ENCODE results near the gene L3MBTL3.
"Not testable (repeated sequence)": the region's sequence is repeated elsewhere in the genome, so short reads cannot be mapped to it uniquely, and the experiment has no call there.

The L3MBTL3 gene

GRCh38 chr6:130099119-130099518 lies 80.7 kb downstream of the L3MBTL3 start:
- H3K4me3 ChIP-seq (ENCODE audit: low read depth, low read length): no peak overlapping the region
- no peak for DNase-seq (ENCODE audit: low read depth)
- no peak for TF ChIP-seq CTCF (conservative IDR thresholded peaks at IDR 0.05; ENCODE audit: low read depth, low read length)

GRCh38 chr6:130105996-130106704 lies 87.8 kb downstream of the L3MBTL3 start:
- no peak for TF ChIP-seq CTCF (conservative IDR thresholded peaks at IDR 0.05; ENCODE audit: low read depth, low read length)
- no peak overlapping the region for H3K4me3 ChIP-seq (ENCODE audit: low read depth, low read length)
- no peak for DNase-seq (ENCODE audit: low read depth)

GRCh38 chr6:130107710-130108109 lies 89.3 kb downstream of the L3MBTL3 start:
- TF ChIP-seq CTCF (conservative IDR thresholded peaks at IDR 0.05; ENCODE audit: low read depth, low read length): no peak
- DNase-seq (ENCODE audit: low read depth): peak; percentile 14
- H3K4me3 ChIP-seq (ENCODE audit: low read depth, low read length): no peak overlapping the region

GRCh38 chr6:130111031-130111430 lies 92.7 kb downstream of the L3MBTL3 start:
- no peak for DNase-seq (ENCODE audit: low read depth)
- H3K4me3 ChIP-seq (ENCODE audit: low read depth, low read length): no peak overlapping the region
- TF ChIP-seq CTCF (conservative IDR thresholded peaks at IDR 0.05; ENCODE audit: low read depth, low read length): no peak

- no peak for DNase-seq (ENCODE audit: low read depth)
- H3K4me3 ChIP-seq (ENCODE audit: low read depth, low read length): no peak overlapping the region
- no peak for TF ChIP-seq CTCF (conservative IDR thresholded peaks at IDR 0.05; ENCODE audit: low read depth, low read length)
Observed at GRCh38 chr6:130113201-130113710, 94.9 kb downstream of the L3MBTL3 start.

GRCh38 chr6:130115036-130115435 lies 96.7 kb downstream of the L3MBTL3 start:
- DNase-seq (ENCODE audit: low read depth): no peak
- no peak overlapping the region for H3K4me3 ChIP-seq (ENCODE audit: low read depth, low read length)
- TF ChIP-seq CTCF (conservative IDR thresholded peaks at IDR 0.05; ENCODE audit: low read depth, low read length): no peak

GRCh38 chr6:130116273-130116672 lies 97.9 kb downstream of the L3MBTL3 start:
- TF ChIP-seq CTCF (conservative IDR thresholded peaks at IDR 0.05; ENCODE audit: low read depth, low read length): no peak
- H3K4me3 ChIP-seq (ENCODE audit: low read depth, low read length): no peak overlapping the region
- no peak for DNase-seq (ENCODE audit: low read depth)

- not testable (repeated sequence) for DNase-seq (ENCODE audit: low read depth); H3K4me3 ChIP-seq (ENCODE audit: low read depth, low read length)
Observed at GRCh38 chr6:130117187-130117701, 98.9 kb downstream of the L3MBTL3 start.
